ENCODE results near the gene DCST2.

Gene DCST2

DNA sequence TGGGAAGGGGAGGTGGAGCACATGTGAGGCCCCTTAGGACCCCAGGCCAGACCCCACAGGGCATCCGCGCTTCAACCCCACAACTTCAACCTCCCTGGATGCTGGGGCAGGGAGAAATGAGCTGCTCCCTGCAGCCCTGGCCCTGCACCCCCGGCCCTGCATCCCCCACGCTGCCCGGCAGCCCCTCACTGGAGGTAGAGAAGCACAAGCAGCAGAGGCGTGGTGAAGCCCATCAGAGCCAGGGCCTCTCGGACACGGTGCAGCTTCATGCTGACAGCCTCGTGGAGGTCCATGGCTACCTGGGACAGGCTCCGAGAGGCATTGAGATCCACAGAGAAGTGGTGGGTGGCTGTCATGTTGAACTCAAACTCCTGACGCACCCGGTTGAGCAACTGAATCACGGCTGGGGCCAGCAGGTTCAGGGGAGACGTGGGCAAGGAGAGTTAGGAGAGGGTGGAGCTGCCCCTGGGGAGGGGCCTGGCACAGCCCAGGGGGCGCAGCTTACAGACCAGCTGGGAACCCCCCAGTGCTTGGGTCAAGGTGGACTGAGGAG lies 3.3 kb downstream of the DCST2 start:
- in situ Hi-C loops (cut with MboI; ENCODE audit: low sequenced_read_pairs): no loop called here

DNA sequence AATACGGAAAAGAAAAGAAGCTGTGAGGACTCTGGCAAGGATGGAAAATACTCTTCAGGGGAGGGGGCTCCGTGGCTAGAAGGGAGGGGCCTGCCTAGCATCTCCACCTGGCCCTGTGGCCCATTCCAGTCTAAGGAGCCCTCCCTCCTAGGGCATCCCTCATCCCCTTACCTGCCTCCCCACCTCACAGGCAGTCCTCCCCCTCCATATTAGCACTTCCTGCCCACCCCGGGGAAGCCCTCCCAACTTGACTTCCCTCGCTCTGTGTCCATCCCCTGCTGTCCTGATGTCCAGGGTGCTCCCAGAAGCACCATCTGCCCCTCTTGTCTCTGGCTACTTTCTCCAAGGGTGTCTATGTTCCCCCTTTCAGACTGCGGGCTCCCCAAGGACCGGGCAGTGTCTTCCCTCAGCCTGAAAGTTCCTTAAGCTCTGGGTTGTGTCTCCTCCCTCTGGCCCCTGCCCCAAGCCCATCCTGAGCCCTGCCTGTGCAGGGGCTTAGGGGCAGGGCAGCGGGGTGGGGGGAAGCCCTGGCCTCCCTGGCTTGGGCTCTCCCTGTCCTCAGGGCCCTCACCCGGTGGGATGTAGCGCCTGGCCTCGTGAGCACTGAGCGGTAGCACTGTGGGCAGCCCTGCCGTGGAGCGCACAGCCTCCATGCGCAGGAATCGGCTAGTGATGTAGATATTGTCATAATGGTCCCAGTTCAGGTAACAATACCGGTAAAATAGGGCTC lies 3.9 kb downstream of the DCST2 start:
- in situ Hi-C loops (cut with MboI; ENCODE audit: low sequenced_read_pairs): no loop called here

DNA sequence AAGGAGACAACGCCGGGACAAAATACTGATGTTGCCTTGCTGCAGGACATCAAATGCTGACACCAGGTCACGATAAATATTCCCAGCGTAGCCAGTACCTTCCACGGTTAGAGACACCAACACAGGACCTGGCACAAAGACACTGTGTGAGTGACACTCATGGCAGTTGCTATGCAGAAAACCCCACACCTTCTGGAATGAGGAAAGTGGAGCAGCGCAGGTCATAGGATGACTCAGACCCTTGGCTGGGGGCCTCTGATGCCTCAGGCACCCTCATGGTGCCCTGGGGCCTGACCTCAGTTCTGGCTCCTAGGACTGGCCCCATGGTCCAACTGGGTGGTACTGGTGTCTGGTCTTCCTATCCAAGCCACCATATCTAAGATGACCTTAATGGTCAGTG lies 7.0 kb downstream of the DCST2 start:
- in situ Hi-C loops (cut with MboI; ENCODE audit: low sequenced_read_pairs): no loop called here

DNA sequence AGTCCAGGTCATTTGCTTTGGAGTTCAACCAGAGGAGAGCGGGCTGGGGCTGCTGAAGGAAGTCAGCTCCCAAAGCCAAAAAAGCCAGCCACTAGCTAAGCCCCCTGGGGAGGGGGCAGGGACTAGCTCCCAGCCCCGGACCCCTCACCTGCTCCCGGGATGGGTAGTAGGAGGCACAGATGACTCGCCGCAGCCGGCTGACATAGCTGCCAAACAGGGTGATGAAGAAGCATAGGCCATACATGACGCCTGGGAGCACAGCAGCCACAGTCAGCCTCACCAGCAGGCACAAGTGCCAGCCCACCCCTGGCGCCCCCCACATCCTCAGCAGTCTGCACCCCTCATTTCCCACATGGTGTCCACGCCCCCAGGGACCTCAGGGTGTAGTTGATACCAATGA lies 7.4 kb downstream of the DCST2 start:
- in situ Hi-C loops (cut with MboI; ENCODE audit: low sequenced_read_pairs): no loop called here

DNA sequence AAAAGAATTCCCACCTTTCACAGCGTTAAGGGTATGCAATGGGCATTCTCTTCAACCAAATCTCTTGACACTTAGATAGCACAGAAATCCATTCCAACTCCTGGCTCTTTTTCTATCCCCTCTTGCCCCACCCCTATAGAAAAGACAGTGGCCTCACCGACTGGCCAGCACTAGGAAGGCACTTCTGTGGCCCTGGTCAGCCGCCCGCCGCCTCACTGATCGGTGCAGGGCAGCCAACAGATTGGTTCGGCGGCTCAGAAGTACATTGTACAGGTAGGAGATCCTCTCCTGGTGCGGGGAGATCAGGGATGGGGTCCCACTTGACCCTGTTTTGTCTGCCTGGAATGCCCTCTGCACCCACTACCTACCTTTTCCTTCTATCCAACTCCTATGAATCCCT lies 9.3 kb downstream of the DCST2 start:
- in situ Hi-C loops (cut with MboI; ENCODE audit: low sequenced_read_pairs): no loop called here

DNA sequence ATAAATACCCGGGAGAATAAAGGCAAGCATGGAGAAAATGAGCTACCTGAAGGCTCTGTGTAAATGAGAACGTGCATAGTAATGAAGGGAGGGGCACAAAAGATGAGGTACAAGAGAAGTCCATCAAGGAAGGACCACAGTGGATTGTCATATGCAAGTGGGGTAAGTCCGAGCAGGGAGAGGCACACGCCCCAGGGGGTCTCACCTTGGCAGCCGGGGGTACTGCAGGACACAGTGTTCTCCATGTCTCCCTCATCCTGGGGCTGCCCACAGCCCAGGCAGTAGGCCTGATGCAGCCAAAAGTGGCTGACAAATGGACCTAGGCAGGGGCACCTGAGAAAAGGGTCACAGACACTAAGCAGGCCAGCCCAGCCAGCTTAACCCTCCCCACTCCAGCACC lies 10.0 kb downstream of the DCST2 start:
- in situ Hi-C loops (cut with MboI; ENCODE audit: low sequenced_read_pairs): no loop called here

DNA sequence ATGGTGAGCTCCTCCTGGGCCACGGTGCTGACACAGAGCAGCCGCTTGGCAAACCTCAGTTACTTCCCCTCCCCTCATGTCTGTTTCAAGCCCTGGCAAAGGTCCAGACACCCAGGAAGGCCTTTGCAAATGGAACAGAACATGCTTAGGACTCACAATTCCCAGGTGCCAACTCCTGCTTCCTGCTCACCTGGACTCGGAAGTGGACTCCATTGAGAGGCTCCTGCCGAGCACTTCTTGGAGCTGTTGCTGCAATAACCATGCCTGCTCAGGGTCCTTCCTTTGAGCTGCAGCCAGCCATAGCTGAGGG lies 10.7 kb downstream of the DCST2 start:
- in situ Hi-C loops (cut with MboI; ENCODE audit: low sequenced_read_pairs): no loop called here

DNA sequence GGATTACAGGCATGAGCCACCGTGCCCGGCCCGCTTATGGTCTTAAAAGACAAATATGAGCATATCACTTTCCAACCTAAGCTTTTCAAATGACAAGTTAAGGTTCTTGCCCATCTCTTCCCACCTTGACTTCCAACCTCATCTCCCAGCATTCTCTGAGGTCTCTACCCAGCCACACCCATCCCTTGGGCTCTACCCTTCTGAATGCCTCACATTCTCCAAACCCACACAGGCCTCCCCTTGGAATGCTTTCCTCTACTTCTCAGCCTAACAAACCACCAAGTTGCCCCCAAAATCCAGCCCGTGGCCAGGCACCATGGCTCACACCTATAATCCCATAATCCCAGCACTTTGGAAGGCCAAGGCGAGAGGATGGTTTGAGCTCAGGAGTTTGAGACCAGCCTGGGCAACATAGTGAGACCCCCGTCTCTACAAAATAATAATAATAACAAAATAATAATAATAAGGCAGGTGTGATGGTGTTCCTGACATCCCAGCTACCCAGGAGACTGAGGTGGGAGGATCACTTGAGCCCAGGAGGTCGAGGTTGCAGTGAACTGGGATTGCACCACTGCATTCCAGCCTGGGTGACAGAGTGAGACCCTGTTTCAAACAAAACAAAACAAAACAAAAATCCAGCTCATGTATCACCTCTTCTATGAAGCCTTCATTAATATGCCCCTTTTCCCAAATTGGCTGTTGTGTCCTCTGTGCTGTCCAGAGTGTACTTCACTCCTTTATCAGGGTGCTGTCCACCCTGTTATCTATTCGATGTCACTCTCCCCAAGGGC lies 11.2 kb downstream of the DCST2 start:
- in situ Hi-C loops (cut with MboI; ENCODE audit: low sequenced_read_pairs): no loop called here

DNA sequence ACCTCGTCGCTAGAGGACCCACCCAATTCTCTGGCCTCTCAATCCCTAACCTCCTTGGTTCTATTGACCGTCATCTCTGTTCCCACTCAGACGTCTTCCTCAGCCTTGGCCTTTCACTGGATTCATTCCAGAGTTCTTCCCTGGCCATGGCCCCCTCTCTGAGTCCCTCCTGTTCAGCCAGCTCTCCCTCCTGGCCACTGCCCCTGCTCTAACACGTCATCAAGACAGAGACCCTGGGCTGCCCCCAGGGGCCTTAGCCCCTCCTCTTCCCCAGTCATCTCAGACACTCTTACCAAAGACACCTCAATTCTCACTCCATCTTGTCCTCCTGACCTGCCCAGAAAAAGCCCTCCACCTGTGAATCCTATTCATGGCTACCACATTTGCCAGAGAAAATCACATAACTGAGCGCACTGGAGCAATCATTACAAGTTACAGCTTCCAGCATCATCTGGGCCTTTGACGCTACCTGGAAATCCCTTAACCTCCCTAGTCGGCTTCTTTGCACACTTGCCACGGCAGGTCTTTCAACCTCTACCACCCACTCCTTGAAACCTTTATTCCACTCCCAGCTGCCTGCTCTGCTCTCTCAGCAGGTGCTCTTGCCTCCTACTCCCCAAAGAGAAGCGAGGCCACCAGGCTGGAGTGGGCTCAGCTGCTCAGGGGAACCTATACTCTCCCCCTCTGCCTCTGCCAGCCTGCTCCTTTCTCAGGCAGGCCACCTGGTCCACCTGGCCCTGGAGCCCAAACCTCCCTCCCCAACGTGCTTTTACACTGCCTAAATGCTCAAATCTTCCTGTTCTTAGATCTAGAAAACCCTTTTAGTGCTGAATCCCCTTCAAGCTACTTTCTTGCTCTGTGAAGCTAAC lies 14.0 kb downstream of the DCST2 start:
- in situ Hi-C loops (cut with MboI; ENCODE audit: low sequenced_read_pairs): no loop called here

DNA sequence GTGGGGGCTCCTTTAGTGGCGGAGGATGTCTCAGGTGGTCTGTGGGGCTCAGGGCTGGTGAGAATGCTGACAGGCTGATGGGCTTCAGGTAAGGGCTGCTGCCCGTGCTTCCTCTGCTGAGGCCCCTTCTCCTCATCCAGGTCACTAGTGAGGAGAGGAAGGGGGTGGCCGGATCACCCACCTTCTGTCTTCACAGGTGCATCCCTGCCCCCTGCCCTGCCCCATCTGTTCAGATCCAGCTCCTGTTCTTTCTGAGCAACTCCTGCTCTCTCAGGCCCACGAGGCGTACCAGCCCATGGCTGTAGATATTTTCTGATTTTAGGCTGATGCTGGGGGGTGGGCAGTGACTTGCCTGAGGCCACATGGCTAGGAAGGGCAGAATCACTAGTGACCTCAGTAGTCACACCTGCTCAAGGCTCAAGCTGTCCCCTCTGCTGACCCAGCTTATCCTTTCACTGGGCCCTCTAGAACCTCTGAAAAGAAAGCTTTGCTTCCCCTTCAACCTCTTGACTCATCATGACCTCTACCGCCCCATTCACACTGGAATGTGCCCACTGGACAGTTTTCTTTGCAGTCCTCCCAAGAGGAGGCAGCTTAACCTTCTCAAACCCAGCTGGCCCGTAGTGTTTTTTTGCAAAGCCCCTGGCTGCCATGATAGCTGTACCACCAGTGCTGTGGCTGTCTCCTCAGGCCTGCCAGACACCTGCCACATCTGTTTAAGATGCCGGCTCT lies 14.8 kb downstream of the DCST2 start:
- in situ Hi-C loops (cut with MboI; ENCODE audit: low sequenced_read_pairs): no loop called here

DNA sequence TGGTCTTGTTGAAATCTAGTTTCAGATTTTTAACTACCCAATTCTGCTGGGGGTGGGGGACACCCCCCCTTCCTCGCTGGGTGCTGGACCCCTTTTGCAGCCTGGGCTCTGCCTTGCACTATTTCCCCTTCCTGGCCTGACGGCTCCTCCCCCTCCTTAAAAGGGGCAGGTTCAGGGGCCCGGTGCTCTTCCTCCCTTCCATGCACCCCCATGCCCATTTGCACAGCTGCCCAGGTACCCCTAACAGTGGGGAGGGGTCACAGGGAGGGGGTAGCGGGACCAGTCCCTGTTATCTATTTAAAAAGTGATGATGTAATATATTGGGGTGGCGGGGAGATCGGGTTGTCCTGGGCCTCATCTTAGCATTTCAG lies 15.7 kb downstream of the DCST2 start:
- in situ Hi-C loops (cut with MboI; ENCODE audit: low sequenced_read_pairs): no loop called here

DNA sequence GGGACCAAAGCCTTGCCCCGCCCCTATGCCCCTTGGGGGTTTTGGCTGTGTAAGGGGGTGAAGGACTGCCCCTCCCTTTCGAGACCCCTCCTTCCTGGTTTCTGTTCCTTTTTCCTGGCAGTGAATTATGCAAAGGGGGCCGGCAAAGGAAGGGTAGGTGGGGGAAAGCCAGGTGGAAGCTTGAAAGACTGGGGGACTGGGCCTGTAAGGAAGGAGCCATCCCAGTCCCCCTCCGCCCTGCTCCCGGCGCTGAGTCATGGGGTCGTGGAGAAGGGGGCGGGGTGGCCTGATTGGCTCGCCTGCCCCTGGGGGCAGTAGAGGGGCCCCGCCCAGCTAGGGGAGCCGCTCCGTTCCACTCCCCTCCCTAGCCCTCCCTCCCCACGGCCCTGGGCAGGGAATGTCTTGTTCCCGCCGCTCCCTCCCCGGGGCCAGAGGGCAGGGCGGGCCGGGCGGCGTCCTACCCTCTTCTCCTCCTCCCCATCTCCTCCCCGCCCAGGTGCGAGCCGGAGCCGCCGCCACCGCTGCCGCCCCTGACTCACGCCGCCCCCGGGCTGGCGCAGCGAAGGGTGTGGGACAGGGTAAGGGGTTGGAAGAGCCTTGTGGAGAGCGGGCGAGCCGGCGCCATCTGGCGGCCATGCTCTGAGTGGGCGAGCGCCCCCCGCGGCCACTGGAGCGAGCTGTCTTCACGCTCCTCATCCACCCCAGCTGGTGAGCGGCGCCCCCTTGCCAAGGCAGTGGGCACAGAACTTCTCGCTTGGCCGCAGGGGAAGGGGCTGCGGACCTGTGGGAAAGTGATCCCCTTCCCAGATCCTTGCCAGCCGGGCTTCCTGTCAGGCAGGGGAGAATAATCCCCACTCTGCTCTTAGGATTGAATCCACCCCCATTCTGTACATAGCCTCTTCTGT lies 16.3 kb downstream of the DCST2 start:
- in situ Hi-C loops (cut with MboI; ENCODE audit: low sequenced_read_pairs): no loop called here

DNA sequence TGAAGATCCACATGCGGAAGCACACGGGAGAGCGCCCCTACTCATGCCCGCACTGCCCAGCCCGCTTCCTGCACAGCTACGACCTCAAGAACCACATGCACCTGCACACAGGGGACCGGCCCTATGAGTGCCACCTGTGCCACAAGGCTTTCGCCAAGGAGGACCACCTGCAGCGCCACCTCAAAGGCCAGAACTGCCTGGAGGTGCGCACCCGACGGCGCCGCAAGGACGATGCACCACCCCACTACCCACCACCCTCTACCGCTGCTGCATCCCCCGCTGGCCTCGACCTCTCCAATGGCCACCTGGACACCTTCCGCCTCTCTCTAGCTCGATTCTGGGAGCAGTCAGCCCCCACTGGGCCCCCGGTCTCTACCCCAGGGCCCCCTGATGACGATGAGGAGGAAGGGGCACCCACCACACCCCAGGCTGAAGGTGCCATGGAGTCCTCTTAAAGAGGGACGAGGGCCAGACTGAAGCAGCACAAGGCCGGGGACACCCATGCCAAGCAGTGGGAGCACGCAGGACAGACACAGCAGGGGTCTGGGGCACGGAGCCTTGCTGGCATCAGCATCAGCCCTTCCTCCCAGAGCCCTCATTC lies 17.2 kb downstream of the DCST2 start:
- in situ Hi-C loops (cut with MboI; ENCODE audit: low sequenced_read_pairs): no loop called here

DNA sequence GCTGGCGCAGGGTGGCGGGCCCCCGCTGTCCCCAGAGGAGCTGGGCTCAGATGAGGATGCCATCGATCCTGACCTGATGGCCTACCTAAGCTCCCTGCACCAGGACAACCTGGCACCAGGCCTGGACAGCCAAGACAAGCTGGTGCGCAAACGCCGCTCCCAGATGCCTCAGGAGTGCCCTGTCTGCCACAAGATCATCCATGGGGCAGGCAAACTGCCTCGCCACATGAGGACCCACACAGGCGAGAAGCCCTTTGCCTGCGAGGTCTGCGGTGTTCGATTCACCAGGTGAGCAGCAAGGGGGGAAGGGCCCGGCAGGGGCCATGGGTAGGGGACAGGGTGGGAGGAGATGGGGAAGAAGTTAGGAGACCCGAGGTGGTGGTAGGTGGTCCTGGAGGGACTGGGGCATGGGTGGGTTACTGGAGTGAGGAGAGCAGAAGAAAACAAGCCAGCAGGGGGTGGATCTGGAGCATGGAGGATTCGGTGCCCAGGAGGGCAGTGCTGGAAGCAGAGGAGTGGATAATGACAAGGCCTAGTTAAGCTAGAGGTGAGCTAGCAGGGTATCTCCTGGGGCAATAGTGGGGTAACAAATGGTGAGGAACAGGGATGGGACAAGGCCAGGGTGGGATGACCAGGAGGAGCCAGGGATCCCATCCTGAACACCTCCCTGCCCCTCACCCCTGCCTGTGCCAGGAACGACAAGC lies 17.9 kb downstream of the DCST2 start:
- in situ Hi-C loops (cut with MboI; ENCODE audit: low sequenced_read_pairs): no loop called here

DNA sequence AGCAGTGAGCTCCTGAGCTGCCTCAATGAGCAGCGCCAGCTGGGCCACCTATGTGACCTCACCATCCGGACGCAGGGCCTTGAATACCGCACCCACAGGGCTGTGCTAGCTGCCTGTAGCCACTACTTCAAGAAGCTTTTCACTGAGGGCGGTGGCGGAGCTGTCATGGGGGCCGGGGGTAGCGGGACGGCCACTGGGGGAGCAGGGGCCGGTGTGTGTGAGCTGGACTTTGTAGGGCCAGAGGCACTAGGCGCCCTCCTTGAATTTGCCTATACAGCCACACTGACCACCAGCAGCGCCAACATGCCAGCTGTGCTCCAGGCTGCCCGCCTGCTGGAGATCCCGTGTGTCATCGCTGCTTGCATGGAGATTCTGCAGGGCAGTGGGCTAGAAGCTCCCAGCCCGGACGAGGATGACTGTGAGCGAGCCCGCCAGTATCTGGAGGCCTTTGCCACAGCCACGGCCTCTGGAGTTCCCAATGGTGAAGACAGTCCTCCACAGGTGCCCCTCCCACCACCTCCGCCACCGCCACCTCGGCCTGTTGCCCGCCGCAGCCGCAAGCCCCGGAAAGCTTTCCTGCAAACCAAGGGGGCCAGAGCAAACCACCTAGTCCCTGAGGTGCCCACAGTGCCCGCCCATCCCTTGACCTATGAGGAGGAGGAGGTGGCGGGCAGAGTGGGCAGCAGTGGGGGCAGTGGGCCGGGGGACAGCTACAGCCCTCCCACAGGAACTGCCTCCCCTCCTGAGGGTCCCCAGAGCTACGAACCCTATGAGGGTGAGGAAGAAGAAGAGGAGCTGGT lies 18.7 kb downstream of the DCST2 start:
- in situ Hi-C loops (cut with MboI; ENCODE audit: low sequenced_read_pairs): no loop called here

DNA sequence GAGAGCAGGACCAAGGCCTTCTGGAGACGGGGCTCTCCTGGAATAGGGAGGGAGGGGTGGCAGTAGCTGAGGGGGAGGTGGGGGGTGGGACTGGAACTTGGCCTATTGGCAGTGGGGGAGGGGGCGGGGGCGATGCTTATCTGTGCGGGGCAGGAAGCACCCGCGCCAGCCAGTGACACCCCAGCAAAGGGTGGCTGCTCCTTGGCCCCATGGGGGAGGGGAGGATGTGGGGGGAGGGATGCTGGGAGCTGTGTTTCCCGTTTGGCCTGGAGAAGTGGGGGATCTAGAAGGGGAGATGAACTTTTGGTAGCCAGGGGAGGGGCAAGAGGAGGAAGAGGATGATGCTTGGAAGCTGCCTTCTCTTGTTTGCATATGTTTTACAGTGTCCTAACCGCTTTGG lies 19.9 kb downstream of the DCST2 start:
- in situ Hi-C loops (cut with MboI; ENCODE audit: low sequenced_read_pairs): no loop called here

DNA sequence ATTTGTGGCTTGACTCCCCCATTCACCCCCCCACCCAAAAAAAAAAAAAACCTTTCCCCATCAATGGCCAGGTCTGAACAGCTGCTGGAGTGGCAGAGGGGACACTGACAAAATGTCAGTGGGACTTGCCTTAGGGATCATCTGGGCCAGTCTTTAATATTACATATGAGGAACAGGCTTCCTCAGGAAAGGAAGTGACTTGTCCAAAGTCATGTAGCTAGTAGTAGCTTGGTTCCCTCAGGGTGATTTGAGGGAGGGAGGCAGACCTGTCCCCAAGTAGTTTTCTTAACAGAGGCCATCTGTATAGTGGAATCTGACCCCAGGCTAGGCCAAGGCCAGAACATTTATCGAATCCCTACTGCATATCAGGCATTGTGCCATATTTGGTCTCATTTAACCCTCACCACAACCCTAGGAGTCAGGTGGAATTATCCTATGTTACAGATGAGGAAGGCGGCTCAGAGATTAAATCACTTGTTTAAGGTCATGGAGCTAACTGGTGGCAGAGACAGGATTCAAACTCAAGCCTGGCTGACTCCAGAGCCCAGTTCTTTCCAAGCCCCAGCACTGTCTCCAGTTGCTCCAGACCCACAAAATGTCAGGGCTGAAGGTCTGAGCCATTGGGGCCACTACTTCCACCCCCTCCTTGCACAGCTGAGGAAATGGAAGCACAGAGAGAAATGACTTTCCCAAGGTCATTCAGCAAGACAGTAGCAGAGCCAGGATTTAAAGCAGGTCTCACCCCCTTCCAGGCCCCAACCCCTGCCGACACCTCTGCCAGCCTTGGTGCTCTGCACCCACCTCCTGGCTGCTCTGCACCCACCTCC lies 20.6 kb downstream of the DCST2 start:
- in situ Hi-C loops (cut with MboI; ENCODE audit: low sequenced_read_pairs): no loop called here
